Measurements from ENCODE around the gene BRD7. TPM values are rescaled to one million over a fixed set of nuclear protein-coding genes. Genes with fewer than 3 reads are reported as not detected.

BRD7 gene
- total RNA-seq, 1 experiment from 2014 or later, result 122 TPM

DNA sequence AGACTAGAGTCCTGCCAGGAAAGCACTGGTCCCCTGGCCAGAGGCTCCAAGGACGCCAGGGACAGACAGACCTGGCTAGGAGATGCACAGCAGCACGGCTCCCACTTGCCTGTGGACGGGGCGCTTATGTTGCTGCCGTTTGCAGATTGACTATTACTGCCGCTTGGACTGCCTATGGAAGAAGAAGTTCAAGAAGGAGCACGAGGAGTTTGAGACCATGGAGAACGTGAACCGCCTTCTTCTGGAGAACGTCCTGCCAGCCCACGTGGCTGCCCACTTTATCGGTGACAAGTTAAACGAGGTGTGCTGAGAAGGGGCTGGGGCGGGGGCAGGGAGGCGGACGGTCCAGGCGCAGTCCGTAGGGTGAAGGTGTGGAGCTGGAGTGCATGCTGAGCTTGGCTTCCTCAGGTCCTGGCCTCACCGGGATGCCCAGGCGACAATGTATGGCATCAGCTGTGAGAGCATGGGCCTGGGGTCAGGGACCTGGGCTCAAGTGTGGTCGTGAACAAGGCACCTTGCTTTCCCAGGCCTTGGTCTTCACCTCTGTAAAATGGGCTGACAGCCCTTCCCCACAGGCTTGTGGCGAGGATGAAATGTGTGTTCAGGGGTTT is 56.8 kb downstream of the BRD7 start:
- H3K4me1 Mint-ChIP-seq, result no peaks in the 10 kb centered on the region
- H3K36me3 Mint-ChIP-seq, result peaks cover 15% of the 10 kb centered on the region
- ChIA-PET POLR2A (no interaction called here), CTCF (interaction anchor here (1.3 to 2.5 kb wide), 2 partner anchors 15 to 98 kb away, joined by 3 to 8 read pairs; no protein-coding TSS in a partner anchor)
- no peak overlapping the region for H3K27ac Mint-ChIP-seq
- no peak overlapping the region for H3K4me3 Mint-ChIP-seq
- TF ChIP-seq ZNF671 (CRISPR knock-in tag; IDR thresholded peaks at IDR 0.05) (no peak), JUN (CRISPR knock-in tag; IDR thresholded peaks at IDR 0.05) (no peak), ESRRA (CRISPR knock-in tag; IDR thresholded peaks at IDR 0.05; ENCODE audit: borderline replicate concordance) (no peak), ZNF416 (CRISPR knock-in tag; IDR thresholded peaks at IDR 0.05) (no peak), MYBL2 (CRISPR knock-in tag; IDR thresholded peaks at IDR 0.05) (no peak), ZNF121 (CRISPR knock-in tag; IDR thresholded peaks at IDR 0.05) (no peak), CREB1 (CRISPR knock-in tag; IDR thresholded peaks at IDR 0.05) (no peak)
- TF ChIP-seq, protein P1, sequence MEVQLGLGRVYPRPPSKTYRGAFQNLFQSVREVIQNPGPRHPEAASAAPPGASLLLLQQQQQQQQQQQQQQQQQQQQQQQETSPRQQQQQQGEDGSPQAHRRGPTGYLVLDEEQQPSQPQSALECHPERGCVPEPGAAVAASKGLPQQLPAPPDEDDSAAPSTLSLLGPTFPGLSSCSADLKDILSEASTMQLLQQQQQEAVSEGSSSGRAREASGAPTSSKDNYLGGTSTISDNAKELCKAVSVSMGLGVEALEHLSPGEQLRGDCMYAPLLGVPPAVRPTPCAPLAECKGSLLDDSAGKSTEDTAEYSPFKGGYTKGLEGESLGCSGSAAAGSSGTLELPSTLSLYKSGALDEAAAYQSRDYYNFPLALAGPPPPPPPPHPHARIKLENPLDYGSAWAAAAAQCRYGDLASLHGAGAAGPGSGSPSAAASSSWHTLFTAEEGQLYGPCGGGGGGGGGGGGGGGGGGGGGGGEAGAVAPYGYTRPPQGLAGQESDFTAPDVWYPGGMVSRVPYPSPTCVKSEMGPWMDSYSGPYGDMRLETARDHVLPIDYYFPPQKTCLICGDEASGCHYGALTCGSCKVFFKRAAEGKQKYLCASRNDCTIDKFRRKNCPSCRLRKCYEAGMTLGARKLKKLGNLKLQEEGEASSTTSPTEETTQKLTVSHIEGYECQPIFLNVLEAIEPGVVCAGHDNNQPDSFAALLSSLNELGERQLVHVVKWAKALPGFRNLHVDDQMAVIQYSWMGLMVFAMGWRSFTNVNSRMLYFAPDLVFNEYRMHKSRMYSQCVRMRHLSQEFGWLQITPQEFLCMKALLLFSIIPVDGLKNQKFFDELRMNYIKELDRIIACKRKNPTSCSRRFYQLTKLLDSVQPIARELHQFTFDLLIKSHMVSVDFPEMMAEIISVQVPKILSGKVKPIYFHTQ (CRISPR knock-in tag; IDR thresholded peaks at IDR 0.05), result no peak
- TF ChIP-seq, protein P2, sequence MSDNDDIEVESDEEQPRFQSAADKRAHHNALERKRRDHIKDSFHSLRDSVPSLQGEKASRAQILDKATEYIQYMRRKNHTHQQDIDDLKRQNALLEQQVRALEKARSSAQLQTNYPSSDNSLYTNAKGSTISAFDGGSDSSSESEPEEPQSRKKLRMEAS (CRISPR knock-in tag; IDR thresholded peaks at IDR 0.05), result no peak
- TF ChIP-seq, protein P3, sequence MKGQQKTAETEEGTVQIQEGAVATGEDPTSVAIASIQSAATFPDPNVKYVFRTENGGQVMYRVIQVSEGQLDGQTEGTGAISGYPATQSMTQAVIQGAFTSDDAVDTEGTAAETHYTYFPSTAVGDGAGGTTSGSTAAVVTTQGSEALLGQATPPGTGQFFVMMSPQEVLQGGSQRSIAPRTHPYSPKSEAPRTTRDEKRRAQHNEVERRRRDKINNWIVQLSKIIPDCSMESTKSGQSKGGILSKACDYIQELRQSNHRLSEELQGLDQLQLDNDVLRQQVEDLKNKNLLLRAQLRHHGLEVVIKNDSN (CRISPR knock-in tag; IDR thresholded peaks at IDR 0.05), result no peak
- TF ChIP-seq, protein P4, sequence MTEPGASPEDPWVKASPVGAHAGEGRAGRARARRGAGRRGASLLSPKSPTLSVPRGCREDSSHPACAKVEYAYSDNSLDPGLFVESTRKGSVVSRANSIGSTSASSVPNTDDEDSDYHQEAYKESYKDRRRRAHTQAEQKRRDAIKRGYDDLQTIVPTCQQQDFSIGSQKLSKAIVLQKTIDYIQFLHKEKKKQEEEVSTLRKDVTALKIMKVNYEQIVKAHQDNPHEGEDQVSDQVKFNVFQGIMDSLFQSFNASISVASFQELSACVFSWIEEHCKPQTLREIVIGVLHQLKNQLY (CRISPR knock-in tag; IDR thresholded peaks at IDR 0.05), result no peak
- TF ChIP-seq, protein P5, sequence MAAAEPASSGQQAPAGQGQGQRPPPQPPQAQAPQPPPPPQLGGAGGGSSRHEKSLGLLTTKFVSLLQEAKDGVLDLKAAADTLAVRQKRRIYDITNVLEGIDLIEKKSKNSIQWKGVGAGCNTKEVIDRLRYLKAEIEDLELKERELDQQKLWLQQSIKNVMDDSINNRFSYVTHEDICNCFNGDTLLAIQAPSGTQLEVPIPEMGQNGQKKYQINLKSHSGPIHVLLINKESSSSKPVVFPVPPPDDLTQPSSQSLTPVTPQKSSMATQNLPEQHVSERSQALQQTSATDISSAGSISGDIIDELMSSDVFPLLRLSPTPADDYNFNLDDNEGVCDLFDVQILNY (CRISPR knock-in tag; IDR thresholded peaks at IDR 0.05), result no peak
- DNase-seq (ENCODE audit: low spot score) (no peak), ATAC-seq (no peak)
- no peaks in the 10 kb centered on the region for H3K9me3 Mint-ChIP-seq
- H3K27me3 Mint-ChIP-seq (ENCODE audit: low read depth), result no peaks in the 10 kb centered on the region

DNA sequence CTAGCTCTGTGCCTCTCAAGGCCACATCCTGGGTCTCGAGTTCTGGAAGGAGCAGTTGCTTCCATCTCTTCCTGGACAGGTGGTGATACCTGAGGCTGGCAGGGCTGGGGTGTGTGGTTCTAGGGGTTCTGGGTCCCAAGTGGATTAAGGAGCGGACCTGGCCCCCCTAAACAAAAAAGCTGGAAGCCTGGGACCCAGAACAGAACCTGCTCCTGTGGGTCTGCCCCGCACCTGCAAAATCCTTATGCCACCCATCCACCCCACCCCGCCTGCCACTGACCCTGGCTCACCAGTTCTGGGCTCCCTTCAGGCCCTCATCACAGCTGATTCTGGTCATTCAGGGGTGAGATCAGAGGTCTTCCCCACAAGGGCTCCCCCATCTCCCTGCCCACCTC is 57.7 kb downstream of the BRD7 start:
- CTCF ChIA-PET, result interaction anchor here (1.3 to 2.5 kb wide), 2 partner anchors 16 to 97 kb away, joined by 3 to 8 read pairs; no protein-coding TSS in a partner anchor
- no peak overlapping the region for H3K27ac Mint-ChIP-seq
- no peak for ATAC-seq
- TF ChIP-seq, protein P6, sequence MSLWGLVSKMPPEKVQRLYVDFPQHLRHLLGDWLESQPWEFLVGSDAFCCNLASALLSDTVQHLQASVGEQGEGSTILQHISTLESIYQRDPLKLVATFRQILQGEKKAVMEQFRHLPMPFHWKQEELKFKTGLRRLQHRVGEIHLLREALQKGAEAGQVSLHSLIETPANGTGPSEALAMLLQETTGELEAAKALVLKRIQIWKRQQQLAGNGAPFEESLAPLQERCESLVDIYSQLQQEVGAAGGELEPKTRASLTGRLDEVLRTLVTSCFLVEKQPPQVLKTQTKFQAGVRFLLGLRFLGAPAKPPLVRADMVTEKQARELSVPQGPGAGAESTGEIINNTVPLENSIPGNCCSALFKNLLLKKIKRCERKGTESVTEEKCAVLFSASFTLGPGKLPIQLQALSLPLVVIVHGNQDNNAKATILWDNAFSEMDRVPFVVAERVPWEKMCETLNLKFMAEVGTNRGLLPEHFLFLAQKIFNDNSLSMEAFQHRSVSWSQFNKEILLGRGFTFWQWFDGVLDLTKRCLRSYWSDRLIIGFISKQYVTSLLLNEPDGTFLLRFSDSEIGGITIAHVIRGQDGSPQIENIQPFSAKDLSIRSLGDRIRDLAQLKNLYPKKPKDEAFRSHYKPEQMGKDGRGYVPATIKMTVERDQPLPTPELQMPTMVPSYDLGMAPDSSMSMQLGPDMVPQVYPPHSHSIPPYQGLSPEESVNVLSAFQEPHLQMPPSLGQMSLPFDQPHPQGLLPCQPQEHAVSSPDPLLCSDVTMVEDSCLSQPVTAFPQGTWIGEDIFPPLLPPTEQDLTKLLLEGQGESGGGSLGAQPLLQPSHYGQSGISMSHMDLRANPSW (CRISPR knock-in tag; conservative IDR thresholded peaks at IDR 0.05; ENCODE audit: low read depth), result no peak
- no peak for TF ChIP-seq TEAD1 (CRISPR knock-in tag; IDR thresholded peaks at IDR 0.05)
- TF ChIP-seq, protein P7, sequence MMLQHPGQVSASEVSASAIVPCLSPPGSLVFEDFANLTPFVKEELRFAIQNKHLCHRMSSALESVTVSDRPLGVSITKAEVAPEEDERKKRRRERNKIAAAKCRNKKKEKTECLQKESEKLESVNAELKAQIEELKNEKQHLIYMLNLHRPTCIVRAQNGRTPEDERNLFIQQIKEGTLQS (CRISPR knock-in tag; conservative IDR thresholded peaks at IDR 0.05), result no peak
- no peak for TF ChIP-seq GABPB1 (CRISPR knock-in tag; IDR thresholded peaks at IDR 0.05)
- no peak for TF ChIP-seq CREM (CRISPR knock-in tag; IDR thresholded peaks at IDR 0.05)
- no peak for TF ChIP-seq MYBL2 (CRISPR knock-in tag; IDR thresholded peaks at IDR 0.05)
- TF ChIP-seq, protein P8, sequence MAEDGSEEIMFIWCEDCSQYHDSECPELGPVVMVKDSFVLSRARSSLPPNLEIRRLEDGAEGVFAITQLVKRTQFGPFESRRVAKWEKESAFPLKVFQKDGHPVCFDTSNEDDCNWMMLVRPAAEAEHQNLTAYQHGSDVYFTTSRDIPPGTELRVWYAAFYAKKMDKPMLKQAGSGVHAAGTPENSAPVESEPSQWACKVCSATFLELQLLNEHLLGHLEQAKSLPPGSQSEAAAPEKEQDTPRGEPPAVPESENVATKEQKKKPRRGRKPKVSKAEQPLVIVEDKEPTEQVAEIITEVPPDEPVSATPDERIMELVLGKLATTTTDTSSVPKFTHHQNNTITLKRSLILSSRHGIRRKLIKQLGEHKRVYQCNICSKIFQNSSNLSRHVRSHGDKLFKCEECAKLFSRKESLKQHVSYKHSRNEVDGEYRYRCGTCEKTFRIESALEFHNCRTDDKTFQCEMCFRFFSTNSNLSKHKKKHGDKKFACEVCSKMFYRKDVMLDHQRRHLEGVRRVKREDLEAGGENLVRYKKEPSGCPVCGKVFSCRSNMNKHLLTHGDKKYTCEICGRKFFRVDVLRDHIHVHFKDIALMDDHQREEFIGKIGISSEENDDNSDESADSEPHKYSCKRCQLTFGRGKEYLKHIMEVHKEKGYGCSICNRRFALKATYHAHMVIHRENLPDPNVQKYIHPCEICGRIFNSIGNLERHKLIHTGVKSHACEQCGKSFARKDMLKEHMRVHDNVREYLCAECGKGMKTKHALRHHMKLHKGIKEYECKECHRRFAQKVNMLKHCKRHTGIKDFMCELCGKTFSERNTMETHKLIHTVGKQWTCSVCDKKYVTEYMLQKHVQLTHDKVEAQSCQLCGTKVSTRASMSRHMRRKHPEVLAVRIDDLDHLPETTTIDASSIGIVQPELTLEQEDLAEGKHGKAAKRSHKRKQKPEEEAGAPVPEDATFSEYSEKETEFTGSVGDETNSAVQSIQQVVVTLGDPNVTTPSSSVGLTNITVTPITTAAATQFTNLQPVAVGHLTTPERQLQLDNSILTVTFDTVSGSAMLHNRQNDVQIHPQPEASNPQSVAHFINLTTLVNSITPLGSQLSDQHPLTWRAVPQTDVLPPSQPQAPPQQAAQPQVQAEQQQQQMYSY (CRISPR knock-in tag; IDR thresholded peaks at IDR 0.05), result no peak
- TF ChIP-seq ZBTB21 (CRISPR knock-in tag; IDR thresholded peaks at IDR 0.05; ENCODE audit: borderline replicate concordance), result no peak

More for the DNA sequence above, 57.7 kb downstream of the BRD7 start:
- DNase-seq (ENCODE audit: low spot score), result no peak
- H3K27me3 Mint-ChIP-seq (ENCODE audit: low read depth), result no peaks in the 10 kb centered on the region
- peaks cover 10% of the 10 kb centered on the region for H3K36me3 Mint-ChIP-seq
- no peaks in the 10 kb centered on the region for H3K4me1 Mint-ChIP-seq
- POLR2A ChIA-PET, result no interaction called here
- no peak overlapping the region for H3K4me3 Mint-ChIP-seq
- no peaks in the 10 kb centered on the region for H3K9me3 Mint-ChIP-seq
